Natural killer cell (primary cell): ENCODE results near the gene PNMA6E. TPM values are rescaled to one million over a fixed set of nuclear protein-coding genes. Genes with fewer than 3 reads are reported as not detected.

Experiments
- ATAC-seq, 3 donors: fragments of 150-1000 bp in 2 of 3; fragments of 200-7000 bp in 1 of 3; cut with Tn5 transposase; 1 replicate in 1 of 3; 2 replicates in 2 of 3; pipeline ENCODE4 v1.10.0; 2021; ENCODE audit warnings: mild to moderate bottlenecking in 2 of 3, moderate library complexity in 2 of 3
- DNase-seq, 2 donors: peaks; one replicate each; pipeline versions ENCODE4 v3.0.0 to v3.0.0-alpha.2; 2013 to 2021; ENCODE audit warnings: mixed read lengths in 1 of 2
- H3K27ac ChIP-seq: one replicate; pipeline ENCODE4 v1.5.1; 2013; ENCODE audit warnings: mild to moderate bottlenecking, low read length
- H3K27me3 ChIP-seq: one replicate; pipeline ENCODE4 v1.6.1; 2013; ENCODE audit warnings: low read length; ENCODE audit not compliant: control insufficient read depth, insufficient read depth
- H3K36me3 ChIP-seq: one replicate; pipeline ENCODE4 v1.6.1; 2013; ENCODE audit warnings: low read length; ENCODE audit not compliant: control insufficient read depth, insufficient read depth
- H3K4me1 ChIP-seq: one replicate; pipeline ENCODE4 v1.6.1; 2013; ENCODE audit warnings: low read length; ENCODE audit not compliant: control insufficient read depth, insufficient read depth
- H3K4me3 ChIP-seq: one replicate; pipeline ENCODE4 v1.5.1; 2013; ENCODE audit warnings: low read length
- H3K9me3 ChIP-seq: one replicate; pipeline ENCODE4 v1.6.1; 2013; ENCODE audit warnings: low read length; ENCODE audit not compliant: control insufficient read depth, insufficient read depth
- H3K27ac Mint-ChIP-seq, 2 donors: one replicate each; pipeline ENCODE4 v1.8.0; 2022; ENCODE audit warnings: mild to moderate bottlenecking in 2 of 2, mixed read lengths in 2 of 2, moderate library complexity in 1 of 2
- H3K27me3 Mint-ChIP-seq, 2 donors: one replicate each; pipeline ENCODE4 v1.8.0; 2022; ENCODE audit warnings: low read depth in 2 of 2, mixed read lengths in 2 of 2
- H3K36me3 Mint-ChIP-seq: one replicate; pipeline ENCODE4 v1.8.0; 2022; ENCODE audit warnings: mixed read lengths
- H3K4me1 Mint-ChIP-seq, 2 donors: one replicate each; pipeline ENCODE4 v1.8.0; 2022; ENCODE audit warnings: mixed read lengths in 2 of 2
- H3K4me3 Mint-ChIP-seq: one replicate; pipeline ENCODE4 v1.8.0; 2022; ENCODE audit warnings: mild to moderate bottlenecking, moderate library complexity, mixed read lengths
- H3K9me3 Mint-ChIP-seq, 2 donors: one replicate each; pipeline ENCODE4 v1.8.0; 2022; ENCODE audit warnings: mixed read lengths in 2 of 2
- CTCF ChIP-seq: fragments of 200-600 bp; IDR thresholded peaks from one replicate; pipeline ENCODE4 v1.8.0; 2022; ENCODE audit warnings: antibody characterized with exemption
- WGBS: methylation state at CpG from one replicate; pipeline ENCODE4 v1.1.7; 2013; ENCODE audit warnings: missing lambda C conversion rate; ENCODE audit not compliant: insufficient coverage; 5-methylcytosine and 5-hydroxymethylcytosine counted together
- intact Hi-C: fragments of 100-400 bp; cut with micrococcal nuclease; formaldehyde crosslinking; loops from one replicate; pipeline ENCODE4 v1.14.2; 2022
- total RNA-seq, 4 donors: library from RNA; stranded (reverse); fragments of 120-200 nt in 1 of 4; gene quantifications; one replicate each; pipeline versions ENCODE4 v1.2.3 to v1.2.4, GENCODE V29; 2013 to 2022

Gene PNMA6E
- total RNA-seq, 3 donors from 2014 or later (not counting 1 experiment from before 2014, with no cell fraction given) = not detected

GRCh38 chrX:153417637-153418036 lies 16.5 kb upstream of the PNMA6E start:
- no peak for DNase-seq
- H3K9me3 Mint-ChIP-seq = no peaks in the 10 kb centered on the region

GRCh38 chrX:153416781-153417450 lies 15.8 kb upstream of the PNMA6E start:
- H3K4me1 ChIP-seq = peaks cover 9% of the 10 kb centered on the region

More at GRCh38 chrX:153417637-153418036, 16.5 kb upstream of the PNMA6E start:
- no peaks in the 10 kb centered on the region for H3K27me3 Mint-ChIP-seq
- intact Hi-C loops = no loop called here
- H3K4me1 ChIP-seq = peaks cover 1% of the 10 kb centered on the region
- H3K4me3 Mint-ChIP-seq = no peak overlapping the region
- peaks cover 0 to 4% of the 10 kb centered on the region in 2 donors for H3K4me1 Mint-ChIP-seq
- no peaks in the 10 kb centered on the region for H3K9me3 ChIP-seq
- 93% methylated on average over 8 of the region's 8 CpGs for WGBS
- no peak for TF ChIP-seq CTCF
- H3K4me3 ChIP-seq = no peak overlapping the region
- no peaks in the 10 kb centered on the region for H3K36me3 Mint-ChIP-seq
- no peaks in the 10 kb centered on the region for H3K27me3 ChIP-seq
- no peak overlapping the region for H3K27ac Mint-ChIP-seq
- no peak overlapping the region for H3K27ac ChIP-seq
- H3K36me3 ChIP-seq = no peaks in the 10 kb centered on the region
- no peak for ATAC-seq

GRCh38 chrX:153414856-153415510 lies 13.8 kb upstream of the PNMA6E start:
- ATAC-seq (no peak), DNase-seq (no peak)
- TF ChIP-seq CTCF = no peak
- Histone ChIP-seq H3K36me3 (no peaks in the 10 kb centered on the region), H3K27me3 (no peaks in the 10 kb centered on the region), H3K4me1 (peaks cover 15% of the 10 kb centered on the region), H3K27ac (no peak overlapping the region), H3K4me3 (no peak overlapping the region), H3K9me3 (no peaks in the 10 kb centered on the region)
- Mint-ChIP-seq H3K27me3 (no peaks in the 10 kb centered on the region), H3K4me1 (peaks cover 0 to 14% of the 10 kb centered on the region in 2 donors), H3K4me3 (no peak overlapping the region), H3K36me3 (no peaks in the 10 kb centered on the region), H3K9me3 (no peaks in the 10 kb centered on the region), H3K27ac (no peak overlapping the region)
- WGBS = 89% methylated on average over 7 of the region's 9 CpGs
- intact Hi-C loops = no loop called here

More at GRCh38 chrX:153416781-153417450, 15.8 kb upstream of the PNMA6E start:
- ATAC-seq (no peak), DNase-seq (no peak)
- intact Hi-C loops = no loop called here
- Mint-ChIP-seq H3K36me3 (no peaks in the 10 kb centered on the region), H3K9me3 (no peaks in the 10 kb centered on the region), H3K27ac (no peak overlapping the region), H3K4me1 (peaks cover 0 to 11% of the 10 kb centered on the region in 2 donors), H3K27me3 (no peaks in the 10 kb centered on the region), H3K4me3 (no peak overlapping the region)
- Histone ChIP-seq H3K27me3 (no peaks in the 10 kb centered on the region), H3K36me3 (no peaks in the 10 kb centered on the region), H3K4me3 (no peak overlapping the region), H3K27ac (no peak overlapping the region), H3K9me3 (no peaks in the 10 kb centered on the region)
- WGBS = 90% methylated on average over 8 of the region's 12 CpGs
- TF ChIP-seq CTCF = no peak
